ENCODE data around the gene FAAH.

FAAH gene

DNA sequence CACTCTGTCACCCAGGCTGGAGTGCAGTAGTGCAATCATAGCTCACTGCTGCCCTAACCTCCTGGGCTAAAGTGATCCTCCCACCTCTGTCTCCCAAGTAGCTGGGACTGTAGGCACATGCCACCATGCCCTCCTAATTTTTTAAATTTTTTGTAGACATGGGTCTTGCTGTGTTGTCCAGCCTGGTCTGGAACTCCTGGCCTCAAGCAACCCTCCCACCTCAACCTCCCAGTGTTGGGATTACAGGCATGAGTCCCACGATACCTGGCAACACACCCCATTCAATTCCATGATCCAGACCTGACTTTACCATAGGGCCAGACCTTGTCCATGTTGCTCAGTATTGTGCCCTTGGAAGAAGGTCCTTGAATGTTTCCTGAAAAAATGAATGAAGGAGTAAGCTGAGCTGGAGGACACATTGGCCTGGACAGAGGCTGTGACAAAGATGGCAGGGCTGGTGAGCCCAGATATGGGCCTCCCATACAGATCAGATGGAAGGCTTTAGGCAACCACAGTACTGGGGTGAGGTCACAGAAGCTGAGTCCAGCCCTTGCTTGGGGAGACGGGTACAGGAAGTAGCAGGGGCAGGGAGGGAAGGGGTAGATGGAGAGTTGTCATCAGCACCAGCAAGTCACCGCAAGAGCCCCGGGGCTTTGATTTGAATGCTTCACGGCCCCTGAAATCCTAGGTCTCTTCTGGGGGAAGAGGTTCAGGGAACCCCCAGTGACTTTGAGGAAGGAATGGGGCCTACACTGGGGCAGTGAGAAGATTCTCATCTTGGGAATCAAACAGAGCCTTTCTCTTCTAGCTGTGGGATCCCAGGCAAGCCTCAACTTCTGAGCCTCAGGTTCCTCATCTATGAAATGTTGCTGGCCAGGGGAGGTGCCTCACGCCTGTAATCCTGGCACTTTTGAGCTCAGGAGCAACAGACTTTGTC, 55.4 kb downstream of the FAAH start:
- no peak for DNase-seq (ENCODE audit: low spot score)

DNA sequence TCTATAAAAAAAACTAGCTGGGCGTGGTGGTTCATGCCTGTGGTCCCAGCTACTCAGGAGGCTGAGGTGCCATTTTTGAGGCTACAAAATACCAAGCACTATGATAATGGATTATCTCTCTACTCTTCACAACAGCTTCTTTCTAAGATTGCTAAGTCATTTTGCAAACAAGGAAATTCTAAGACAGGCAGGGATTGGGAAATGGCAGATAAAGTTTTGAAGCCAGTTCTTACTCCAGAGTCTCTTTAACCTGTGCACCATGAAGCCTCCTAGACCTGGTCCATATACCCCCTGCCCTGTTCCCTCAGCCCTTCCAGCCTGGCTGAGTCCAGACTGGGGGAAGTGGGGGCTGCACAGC, 56.0 kb downstream of the FAAH start:
- no peak for DNase-seq (ENCODE audit: low spot score)

DNA sequence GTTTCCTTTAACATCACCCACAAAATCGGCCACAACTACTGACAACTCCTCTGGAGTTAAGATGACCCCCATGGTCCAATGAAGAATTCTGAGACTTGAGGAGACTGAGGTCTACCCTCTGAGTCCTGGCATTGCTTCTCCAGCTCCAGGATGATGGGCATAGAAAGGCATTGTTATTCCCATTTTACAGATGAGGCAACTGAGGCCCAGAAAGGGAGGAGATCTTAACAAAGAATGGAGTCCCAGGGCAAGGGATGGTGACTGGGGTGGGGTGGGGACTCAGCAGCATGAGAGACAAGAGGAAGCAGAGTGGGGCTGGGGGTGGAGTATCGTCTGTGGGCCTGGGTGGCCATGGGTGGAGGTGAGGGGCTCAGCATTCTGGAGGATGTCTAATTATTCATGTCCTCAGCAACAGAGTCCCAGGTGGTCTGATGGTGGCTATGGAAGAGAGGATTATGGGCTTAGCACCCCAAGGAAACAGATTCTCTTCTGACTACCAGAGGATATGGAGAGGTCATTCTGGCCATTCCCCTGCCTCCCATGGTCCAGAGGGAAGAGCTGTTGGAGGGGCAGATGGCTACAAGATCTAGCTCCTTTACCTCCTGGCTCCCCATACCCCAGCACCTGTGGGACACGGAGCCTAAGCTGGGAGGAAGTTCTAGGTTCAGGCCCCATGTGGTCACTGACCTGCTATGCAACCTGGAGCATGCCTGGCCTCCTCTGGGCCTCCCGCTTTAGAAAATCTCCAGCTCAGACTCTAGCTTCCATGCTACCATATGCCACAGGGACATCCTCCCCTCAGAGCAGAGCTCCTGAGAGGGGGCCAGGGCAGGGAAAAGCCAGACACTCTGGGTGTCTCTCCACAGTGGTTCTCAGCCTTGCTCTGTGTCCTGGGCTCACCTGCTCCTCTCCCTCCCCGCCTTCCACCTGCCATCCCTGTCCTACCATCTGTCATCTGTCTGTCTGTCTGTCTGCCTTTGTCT, 58.1 kb downstream of the FAAH start:
- no peak for DNase-seq (ENCODE audit: low spot score)

DNA sequence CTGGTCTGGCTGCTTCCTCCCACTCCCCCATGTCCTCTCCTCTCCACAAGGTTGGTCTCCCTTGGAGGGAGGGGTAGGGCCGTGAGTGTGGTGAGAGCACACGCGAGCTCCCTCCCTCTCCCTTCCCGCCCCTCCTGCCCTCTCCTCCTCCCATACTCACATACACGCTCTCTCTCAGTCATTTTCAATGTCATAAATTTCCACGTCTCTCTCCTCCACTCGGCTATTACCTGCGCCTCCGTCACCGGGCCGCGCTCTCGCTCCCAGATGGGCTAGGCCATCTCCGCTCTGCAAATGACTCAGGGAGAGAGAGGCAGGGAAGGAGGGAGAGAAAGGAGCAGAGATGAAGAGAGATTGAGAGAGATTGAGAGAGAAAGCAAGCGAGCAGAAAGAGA, 58.8 kb downstream of the FAAH start:
- DNase-seq (ENCODE audit: low spot score): no peak

DNA sequence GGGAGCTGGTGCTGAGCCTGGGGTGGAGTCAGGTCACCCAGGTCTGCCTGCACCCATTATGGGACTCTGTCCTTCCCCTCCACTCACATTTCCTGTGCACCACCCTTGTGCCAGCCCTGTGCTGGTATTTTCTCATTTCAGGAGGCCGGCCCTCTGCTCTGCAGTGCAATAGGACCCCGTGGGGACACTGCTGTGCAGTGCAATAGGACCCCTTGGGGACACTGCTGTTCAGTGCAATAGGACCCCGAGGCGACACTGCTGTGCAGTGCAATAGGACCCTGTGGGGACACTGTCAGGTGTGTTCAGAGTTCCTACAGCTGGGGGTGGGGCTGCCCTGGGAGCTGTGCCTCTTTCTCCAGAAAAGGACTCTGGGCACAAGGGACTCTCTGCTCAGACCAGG, 59.3 kb downstream of the FAAH start:
- DNase-seq (ENCODE audit: low spot score): no peak

DNA sequence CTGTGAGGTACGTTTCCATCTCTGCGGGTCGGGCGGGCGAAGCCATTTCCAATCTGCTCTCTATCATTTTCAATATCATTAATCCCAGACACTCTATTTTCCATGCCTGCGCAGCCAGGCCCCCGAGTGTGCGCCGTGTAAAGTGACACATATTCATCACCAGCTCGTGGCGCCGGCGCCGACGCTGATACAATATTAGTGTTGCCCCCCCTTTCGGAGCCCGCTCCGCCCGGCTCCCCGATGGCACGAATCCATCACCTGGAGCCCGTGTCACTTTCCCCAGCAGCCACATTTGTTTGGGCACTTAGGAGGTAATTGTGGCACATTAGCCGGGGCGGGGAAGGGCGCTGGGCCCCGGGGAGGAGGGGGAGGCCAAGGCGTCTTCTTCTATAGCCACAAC, 61.8 kb downstream of the FAAH start:
- no peak for DNase-seq (ENCODE audit: low spot score)

DNA sequence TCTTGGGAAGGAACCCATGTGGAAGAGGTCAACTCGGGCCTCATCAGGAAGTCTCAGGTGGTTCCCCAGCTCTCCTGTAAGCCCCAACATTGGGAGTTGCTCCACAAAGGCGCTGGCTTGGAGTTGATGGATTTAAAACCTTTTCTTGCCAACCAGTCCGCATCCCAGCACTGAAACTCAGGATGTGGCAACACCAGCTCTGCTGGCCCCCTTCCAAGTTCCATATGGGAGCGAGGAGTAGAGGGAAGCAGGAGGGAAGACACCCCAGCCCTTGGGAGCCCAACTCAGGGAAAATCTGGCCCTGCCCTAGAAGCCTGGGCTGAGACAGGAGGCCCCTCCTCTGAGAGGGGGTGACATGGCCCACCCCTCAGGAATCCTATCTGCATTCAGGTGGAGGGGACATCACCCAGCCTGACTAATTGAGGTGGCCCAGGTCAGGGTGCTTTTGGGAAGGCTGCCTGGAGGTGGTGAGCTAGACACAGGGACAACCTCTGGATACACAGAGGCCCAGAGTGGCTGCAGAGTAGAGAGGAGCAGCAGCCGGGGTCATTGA, 62.4 kb downstream of the FAAH start:
- DNase-seq (ENCODE audit: low spot score): no peak

DNA sequence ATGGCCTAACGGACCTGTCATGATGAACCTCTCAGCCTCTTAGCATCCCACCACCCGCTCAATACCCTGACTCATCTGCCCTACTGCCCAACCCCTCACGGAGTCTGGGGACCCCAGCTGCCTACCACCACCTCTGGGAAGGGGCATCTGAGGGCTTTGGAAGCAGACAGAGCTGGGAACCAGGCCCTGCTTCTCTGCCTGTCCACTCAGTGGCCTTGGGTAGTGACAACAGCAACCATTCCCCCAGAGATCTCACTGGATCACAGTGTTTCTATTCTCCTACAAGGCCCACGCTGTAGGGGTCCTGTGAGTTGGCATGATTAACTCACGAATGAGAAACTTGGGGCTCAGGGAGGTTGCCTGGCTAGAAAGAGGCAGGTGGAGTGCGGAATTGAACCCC, 63.1 kb downstream of the FAAH start:
- DNase-seq (ENCODE audit: low spot score): no peak

DNA sequence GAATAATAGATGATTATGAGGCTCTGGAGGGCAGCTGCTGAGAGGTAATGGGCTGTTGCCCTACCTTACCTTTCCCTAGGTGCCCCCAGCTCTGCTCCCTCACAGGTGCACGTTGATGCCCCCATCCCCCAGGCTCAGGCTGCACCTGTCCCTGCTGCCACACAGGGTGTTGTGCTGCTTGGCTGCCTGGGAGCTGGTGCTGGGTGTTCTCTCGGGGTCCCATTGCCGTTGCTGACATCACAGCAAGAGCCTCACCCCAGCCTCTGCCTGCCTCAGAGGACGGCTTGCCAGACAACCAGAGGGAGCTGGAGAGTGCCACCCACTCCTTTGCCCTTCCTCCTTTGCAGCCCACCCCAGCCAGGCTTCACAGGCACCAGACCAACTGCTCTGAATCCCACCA, 64.1 kb downstream of the FAAH start:
- no peak for DNase-seq (ENCODE audit: low spot score)

DNA sequence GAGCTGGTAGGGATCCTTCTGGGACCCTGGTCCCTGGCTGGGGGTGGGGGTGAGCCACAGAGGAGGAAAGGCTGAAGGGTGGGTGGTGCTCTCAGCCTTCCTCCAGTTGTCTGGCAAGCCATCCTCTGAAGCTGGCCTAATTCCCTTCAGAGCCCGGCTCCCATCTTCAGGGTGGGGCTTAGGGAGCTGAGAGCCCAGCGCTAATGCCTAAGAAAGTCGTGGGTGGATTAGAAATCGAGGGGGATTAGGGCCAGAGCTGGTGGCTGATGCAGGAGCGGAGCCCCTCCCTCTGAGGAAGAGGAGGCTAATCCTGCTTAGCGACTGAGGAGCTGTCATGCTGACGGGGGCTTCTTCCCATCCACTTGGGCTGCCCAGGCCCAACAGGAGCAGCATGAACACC, 64.7 kb downstream of the FAAH start:
- DNase-seq (ENCODE audit: low spot score): no peak

DNA sequence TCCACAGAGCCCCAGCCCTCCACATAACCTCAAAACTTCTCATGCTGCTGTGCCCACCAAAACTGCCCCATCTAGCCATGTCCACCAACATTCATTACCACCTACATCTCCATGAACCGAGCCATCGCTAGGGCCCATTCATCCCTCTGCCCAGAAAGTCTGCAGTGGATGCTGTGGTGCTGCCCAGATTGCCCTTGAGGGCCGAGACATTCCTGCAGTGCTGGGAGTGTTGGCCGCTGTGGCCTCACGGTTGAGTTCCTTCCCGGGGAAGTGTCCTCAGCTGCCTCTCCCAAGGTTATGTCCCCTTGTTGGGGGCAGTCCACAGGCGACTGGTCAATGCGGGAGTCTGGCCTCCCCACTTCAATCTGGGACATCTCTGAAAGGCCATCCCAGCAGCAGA, 65.2 kb downstream of the FAAH start:
- DNase-seq (ENCODE audit: low spot score): no peak

DNA sequence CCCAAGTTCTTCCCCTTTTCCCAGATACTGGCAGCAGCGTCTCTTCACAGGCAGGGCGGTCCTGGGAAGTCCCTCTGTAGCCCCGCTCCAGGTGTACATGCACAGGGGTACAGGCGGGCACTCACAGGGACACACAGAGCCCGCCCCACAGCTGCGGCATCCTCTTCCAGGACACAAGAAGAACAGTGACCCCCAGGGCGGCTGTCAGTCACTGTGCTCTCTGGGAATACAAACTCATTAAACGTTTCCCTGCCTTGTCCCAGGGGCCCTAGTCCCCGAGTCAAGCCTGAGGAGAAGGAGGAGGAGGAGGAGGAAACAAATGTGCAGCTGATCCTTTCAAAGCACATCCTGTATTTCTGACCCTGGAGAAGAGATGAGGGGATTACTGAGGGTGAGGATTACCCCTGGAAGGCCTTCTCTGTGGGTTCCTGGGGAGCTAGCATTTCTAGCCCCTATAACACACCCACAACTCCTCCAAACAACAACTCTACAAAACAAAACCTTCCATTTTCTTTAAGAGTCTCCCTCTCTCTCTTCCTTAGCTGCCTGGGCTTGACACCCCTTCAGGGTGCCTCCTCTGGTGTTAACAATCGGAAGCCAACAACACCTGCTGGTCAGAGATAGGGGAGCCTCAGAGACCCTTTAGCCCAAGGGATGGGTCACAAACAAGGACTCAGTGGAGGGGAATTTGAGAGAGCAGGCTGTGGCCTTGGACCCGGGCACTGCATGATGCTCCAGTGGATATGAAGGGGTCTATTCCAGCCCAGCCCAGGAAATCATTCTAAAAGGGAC, 67.1 kb downstream of the FAAH start:
- no peak for DNase-seq (ENCODE audit: low spot score)

DNA sequence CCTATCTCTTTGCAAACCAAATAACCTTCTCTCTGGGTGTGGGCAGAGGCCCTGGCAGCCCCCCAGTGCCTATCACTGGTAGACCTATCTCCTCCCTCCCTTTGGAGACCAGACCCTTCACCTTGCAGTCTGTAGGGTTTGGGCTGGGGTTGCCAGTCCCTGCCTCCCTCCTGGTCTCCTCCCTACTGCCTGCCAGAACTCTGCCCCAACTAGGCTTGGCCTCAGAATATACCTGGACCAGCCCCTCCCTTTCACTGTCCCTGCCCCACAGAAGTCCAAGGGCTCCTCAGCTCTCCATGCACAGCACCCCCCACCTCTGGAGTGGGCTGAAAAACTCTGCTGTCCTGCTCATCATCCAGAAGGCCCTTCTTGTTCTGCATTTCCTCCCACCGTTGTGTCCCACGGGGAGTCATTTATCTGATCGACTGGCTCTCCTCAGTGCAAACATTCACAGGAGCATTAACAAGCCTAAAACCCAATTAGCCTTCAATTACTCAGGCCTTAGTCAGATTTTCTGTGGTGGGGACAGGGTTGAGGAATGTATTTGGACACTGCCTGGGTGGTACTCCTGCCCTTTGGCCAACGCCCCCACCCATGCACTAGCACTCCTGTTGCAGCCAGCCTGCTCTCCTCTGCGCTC, 67.8 kb downstream of the FAAH start:
- DNase-seq (ENCODE audit: low spot score): no peak
